Naive thymus-derived CD4-positive, alpha-beta T cell (primary cell): ENCODE results near the gene GPR161. TPM values are rescaled to one million over a fixed set of nuclear protein-coding genes. Genes with fewer than 3 reads are reported as not detected.
"Not testable (repeated sequence)": the region's sequence is repeated elsewhere in the genome, so short reads cannot be mapped to it uniquely, and the experiment has no call there.

Experiments
- ATAC-seq: fragments of 150-1000 bp; cut with Tn5 transposase; 2 replicates; pipeline ENCODE4 v1.10.0; 2021; ENCODE audit warnings: mild to moderate bottlenecking, moderate library complexity
- CTCF ChIA-PET: fragments of 350-600 bp; sonication (Branson Sonifier 250); formaldehyde crosslinking; loops from one replicate; lab custom pipeline; 2021; ENCODE audit warnings: antibody characterized with exemption; lab: Charles Lee
- POLR2A ChIA-PET: fragments of 350-600 bp; sonication (Branson Sonifier 250); formaldehyde crosslinking; loops from one replicate; lab custom pipeline; 2021; ENCODE audit warnings: antibody characterized with exemption, inconsistent platforms; lab: Charles Lee
- DNase-seq, 9 donors: peaks; one replicate each; pipeline versions ENCODE4 v3.0.0 to v3.0.0-alpha.2; 2020 to 2022; ENCODE audit warnings: mixed read lengths in 1 of 9
- H3K27ac ChIP-seq: one replicate; pipeline ENCODE4 v1.7.0; 2013; ENCODE audit warnings: mild to moderate bottlenecking, low read depth, low read length, moderate library complexity
- H3K27me3 ChIP-seq, 2 donors: one replicate each; pipeline ENCODE4 v1.7.0; 2013; ENCODE audit warnings: low read length in 2 of 2, mild to moderate bottlenecking in 2 of 2, moderate library complexity in 2 of 2; ENCODE audit not compliant: control insufficient read depth in 2 of 2, insufficient read depth in 2 of 2
- H3K36me3 ChIP-seq, 3 experiments: 1 replicate in 2 of 3; 2 replicates in 1 of 3; pipeline ENCODE4 v1.7.0; 2013; ENCODE audit warnings: low read length in 3 of 3, mild to moderate bottlenecking in 3 of 3, moderate library complexity in 1 of 3; ENCODE audit not compliant: insufficient read depth in 3 of 3, control insufficient read depth in 2 of 3
- H3K4me1 ChIP-seq, 2 donors: one replicate each; pipeline ENCODE4 v1.7.0; 2013; ENCODE audit warnings: low read length in 2 of 2, mild to moderate bottlenecking in 2 of 2, moderate library complexity in 1 of 2; ENCODE audit not compliant: control insufficient read depth in 2 of 2, insufficient read depth in 2 of 2
- H3K4me3 ChIP-seq: 2 replicates; pipeline ENCODE4 v1.7.0; 2013; ENCODE audit warnings: mild to moderate bottlenecking, low read length
- H3K9me3 ChIP-seq, 3 experiments: 1 replicate in 2 of 3; 2 replicates in 1 of 3; pipeline ENCODE4 v1.7.0; 2013; ENCODE audit warnings: low read length in 3 of 3; ENCODE audit not compliant: control insufficient read depth in 2 of 3
- H3K27ac Mint-ChIP-seq, 9 donors: one replicate each; pipeline ENCODE4 v1.8.0; 2020 to 2022; ENCODE audit warnings: mixed read lengths in 9 of 9, mild to moderate bottlenecking in 8 of 9, moderate library complexity in 5 of 9, inconsistent platforms in 2 of 9
- H3K27me3 Mint-ChIP-seq, 5 donors: one replicate each; pipeline ENCODE4 v1.8.0; 2021 to 2022; ENCODE audit warnings: mixed read lengths in 5 of 5, mild to moderate bottlenecking in 1 of 5
- H3K36me3 Mint-ChIP-seq, 5 donors: one replicate each; pipeline ENCODE4 v1.8.0; 2020 to 2022; ENCODE audit warnings: mixed read lengths in 5 of 5, mild to moderate bottlenecking in 3 of 5, inconsistent platforms in 1 of 5
- H3K4me1 Mint-ChIP-seq, 7 donors: one replicate each; pipeline ENCODE4 v1.8.0; 2020 to 2022; ENCODE audit warnings: mixed read lengths in 7 of 7, mild to moderate bottlenecking in 3 of 7, inconsistent platforms in 1 of 7
- H3K4me3 Mint-ChIP-seq, 10 donors: one replicate each; pipeline ENCODE4 v1.8.0; 2020 to 2022; ENCODE audit warnings: mild to moderate bottlenecking in 10 of 10, mixed read lengths in 10 of 10, moderate library complexity in 6 of 10, inconsistent platforms in 2 of 10
- H3K9me3 Mint-ChIP-seq, 11 donors: one replicate each; pipeline ENCODE4 v1.8.0; 2020 to 2022; ENCODE audit warnings: mixed read lengths in 11 of 11, mild to moderate bottlenecking in 4 of 11, inconsistent platforms in 1 of 11, moderate library complexity in 1 of 11
- intact Hi-C, 2 donors: fragments of 100-400 bp; cut with micrococcal nuclease; formaldehyde crosslinking; loops; one replicate each; pipeline ENCODE4 v1.15.1; 2023
- polyA plus RNA-seq, 2 donors: library from polyadenylated mRNA; unstranded; fragments of 300-500 nt; fragmentation: Illumina TruSeq; gene quantifications; one replicate each; pipeline ENCODE4 v1.2.3, GENCODE V29; 2021
- total RNA-seq, 6 experiments: library from RNA in 5 of 6; stranded (reverse) in 5 of 6; gene quantifications; 1 replicate in 5 of 6; 2 replicates in 1 of 6; pipeline ENCODE4 v1.2.3 and lab custom pipeline; 2021 to 2026

Gene GPR161
- under 1 TPM in 4 of 5 experiments, not detected in 1; 0.05 to 0.60 (median 0.17) TPM for total RNA-seq
- polyA plus RNA-seq = not detected
- not detected for total RNA-seq (lab: John Stamatoyannopoulos, UW)

GRCh38 chr1:168136709-168137514 lies at the start of gene GPR161:
TSS of gene GPR161 (minus strand) at chr1:168136930. CDS start at chr1:168104850, 32,080 bp downstream.
- intact Hi-C loops = loop anchor here in 1 of 2 donors (2.0 kb wide), 1 partner anchor 42 kb away; the partner anchor contains the start of gene TIPRL
- ChIA-PET CTCF (no interaction called here), POLR2A (no interaction called here)
- peak within 1 kb of the TSS; percentile 63 for H3K4me3 ChIP-seq
- no peak within 1 kb of the TSS for H3K27ac ChIP-seq
- H3K4me1 ChIP-seq = peaks cover 4 to 8% of the 10 kb centered on the region in 2 donors
- H3K27ac Mint-ChIP-seq = peak within 1 kb of the TSS in 8 of 9 donors; percentile 38 to 79 (median 71)
- peaks cover 12 to 23% (median 18%) of the 10 kb centered on the region in 7 donors for H3K4me1 Mint-ChIP-seq
- DNase-seq = peak in 7 of 9 donors; percentile 4 to 48 (median 20)
- peak; percentile 56 for ATAC-seq
- H3K9me3 Mint-ChIP-seq = peaks cover 0 to 2% (median 0%) of the 10 kb centered on the region in 11 donors
- H3K9me3 ChIP-seq = no peaks in the 10 kb centered on the region
- no peaks in the 10 kb centered on the region for H3K36me3 Mint-ChIP-seq
- no peaks in the 10 kb centered on the region for H3K36me3 ChIP-seq
- H3K27me3 ChIP-seq = peaks cover 0 to 4% of the 10 kb centered on the region in 2 donors
- peaks cover 37 to 70% (median 40%) of the 10 kb centered on the region in 5 donors for H3K27me3 Mint-ChIP-seq
- H3K4me3 Mint-ChIP-seq = peak within 1 kb of the TSS; percentile 86 to 98 (median 91)

DNA sequence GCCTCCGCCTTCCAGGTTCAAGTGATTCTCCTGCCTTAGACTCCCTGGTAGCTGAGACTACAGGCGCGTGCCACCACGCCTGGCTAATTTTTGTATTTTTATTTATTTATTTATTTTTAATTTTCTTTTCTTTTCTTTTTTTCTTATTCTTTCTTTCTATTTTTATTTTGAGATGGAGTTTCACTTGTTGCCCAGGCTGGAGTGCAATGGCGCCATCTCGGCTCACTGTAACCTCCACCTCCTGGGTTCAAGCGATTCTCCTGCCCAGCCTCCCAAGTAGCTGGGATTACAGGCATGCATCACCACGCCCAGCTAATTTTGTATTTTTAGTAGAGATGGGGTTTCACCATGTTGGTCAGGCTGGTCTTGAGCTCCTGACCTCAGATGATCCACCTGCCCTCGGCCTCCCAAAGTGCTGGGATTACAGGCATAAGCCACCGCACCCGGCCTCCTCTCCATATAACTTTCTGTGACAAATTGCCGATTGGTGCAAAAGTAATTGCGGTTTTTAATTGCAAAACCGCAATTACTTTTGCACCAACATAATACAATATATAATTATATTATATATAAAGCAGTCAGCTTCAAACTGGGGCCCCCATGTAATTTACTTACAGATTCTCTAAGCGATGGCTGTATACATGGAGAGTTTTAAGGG lies 44.5 kb upstream of the GPR161 start:
- CTCF ChIA-PET = interaction anchor here (0.7 kb wide), 1 partner anchor 58 kb away, joined by 4 read pairs; no protein-coding TSS in a partner anchor

GRCh38 chr1:168180148-168180524 lies 43.4 kb upstream of the GPR161 start:
- Mint-ChIP-seq H3K27ac (no peak overlapping the region), H3K4me3 (no peak overlapping the region), H3K27me3 (no peaks in the 10 kb centered on the region), H3K9me3 (no peaks in the 10 kb centered on the region), H3K36me3 (peaks cover 0 to 12% (median 0%) of the 10 kb centered on the region in 5 donors), H3K4me1 (peaks cover 6 to 24% (median 14%) of the 10 kb centered on the region in 7 donors)
- no peaks in the 10 kb centered on the region for H3K27me3 ChIP-seq
- ChIA-PET POLR2A (interaction anchor here (1.0 kb wide), 1 partner anchor 46 kb away, joined by 6 read pairs; the partner anchor contains the start of gene SFT2D2), CTCF (interaction anchor here (0.6 kb wide), 1 partner anchor 9 kb away, joined by 4 read pairs; no protein-coding TSS in a partner anchor)
- H3K4me3 ChIP-seq = peak overlapping the region; percentile 80
- ATAC-seq (no peak), DNase-seq (no peak)
- H3K27ac ChIP-seq = peak overlapping the region; percentile 96
- peaks cover 14 to 16% of the 10 kb centered on the region in 2 donors for H3K4me1 ChIP-seq
- peaks cover 0 to 5% (median 3%) of the 10 kb centered on the region in 3 experiments for H3K36me3 ChIP-seq
- H3K9me3 ChIP-seq = no peaks in the 10 kb centered on the region
- intact Hi-C loops = no loop called here

More for the DNA sequence above, 44.5 kb upstream of the GPR161 start:
- DNase-seq, intact Hi-C loops, H3K36me3 ChIP-seq, H3K27ac Mint-ChIP-seq, H3K9me3 Mint-ChIP-seq, H3K27me3 ChIP-seq, H3K9me3 ChIP-seq, H3K27me3 Mint-ChIP-seq, H3K4me3 ChIP-seq, H3K27ac ChIP-seq, ATAC-seq: not testable (repeated sequence)
- Mint-ChIP-seq H3K36me3 (peaks cover 0 to 15% (median 0%) of the 10 kb centered on the region in 5 donors), H3K4me3 (peak overlapping the region in 3 of 10 donors; percentile 11 to 51 (median 48)), H3K4me1 (peaks cover 6 to 24% (median 14%) of the 10 kb centered on the region in 7 donors)
- POLR2A ChIA-PET = interaction anchor here (0.7 kb wide), 1 partner anchor 1716 kb away, joined by 3 read pairs; no protein-coding TSS in a partner anchor
- H3K4me1 ChIP-seq = peaks cover 14 to 16% of the 10 kb centered on the region in 2 donors

GRCh38 chr1:168179438-168180147 lies 42.9 kb upstream of the GPR161 start:
- H3K9me3 ChIP-seq = no peaks in the 10 kb centered on the region
- peak overlapping the region; percentile 80 for H3K4me3 ChIP-seq
- ChIA-PET POLR2A (interaction anchor here (0.6 to 1.0 kb wide), 2 partner anchors 47 to 61 kb away, joined by 6 read pairs; partner anchors contain the start of gene SFT2D2), CTCF (interaction anchor here (0.6 kb wide), 1 partner anchor 9 kb away, joined by 4 read pairs; no protein-coding TSS in a partner anchor)
- intact Hi-C loops = loop anchor here (1.0 to 10.0 kb wide), 11 partner anchors 43 to 1895 kb away; partner anchors contain the start of genes ATP1B1 (in 1 of the 2), GPR161 (in 1 of the 2), KIFAP3 (in 1 of the 2) and MPZL1 (in 1 of the 2)
- no peak for ATAC-seq
- peaks cover 0 to 3% (median 0%) of the 10 kb centered on the region in 5 donors for H3K27me3 Mint-ChIP-seq
- H3K27me3 ChIP-seq = no peaks in the 10 kb centered on the region
- no peak overlapping the region for H3K27ac Mint-ChIP-seq
- H3K4me1 Mint-ChIP-seq = peaks cover 4 to 24% (median 14%) of the 10 kb centered on the region in 7 donors
- H3K27ac ChIP-seq = peak overlapping the region; percentile 96
- peaks cover 0 to 7% (median 0%) of the 10 kb centered on the region in 5 donors for H3K36me3 Mint-ChIP-seq
- H3K9me3 Mint-ChIP-seq = no peaks in the 10 kb centered on the region
- no peak overlapping the region for H3K4me3 Mint-ChIP-seq
- H3K36me3 ChIP-seq = peaks cover 0 to 5% (median 0%) of the 10 kb centered on the region in 3 experiments
- DNase-seq = peak in 4 of 9 donors; percentile 44 to 58 (median 46)
- H3K4me1 ChIP-seq = peaks cover 14 to 16% of the 10 kb centered on the region in 2 donors

DNA sequence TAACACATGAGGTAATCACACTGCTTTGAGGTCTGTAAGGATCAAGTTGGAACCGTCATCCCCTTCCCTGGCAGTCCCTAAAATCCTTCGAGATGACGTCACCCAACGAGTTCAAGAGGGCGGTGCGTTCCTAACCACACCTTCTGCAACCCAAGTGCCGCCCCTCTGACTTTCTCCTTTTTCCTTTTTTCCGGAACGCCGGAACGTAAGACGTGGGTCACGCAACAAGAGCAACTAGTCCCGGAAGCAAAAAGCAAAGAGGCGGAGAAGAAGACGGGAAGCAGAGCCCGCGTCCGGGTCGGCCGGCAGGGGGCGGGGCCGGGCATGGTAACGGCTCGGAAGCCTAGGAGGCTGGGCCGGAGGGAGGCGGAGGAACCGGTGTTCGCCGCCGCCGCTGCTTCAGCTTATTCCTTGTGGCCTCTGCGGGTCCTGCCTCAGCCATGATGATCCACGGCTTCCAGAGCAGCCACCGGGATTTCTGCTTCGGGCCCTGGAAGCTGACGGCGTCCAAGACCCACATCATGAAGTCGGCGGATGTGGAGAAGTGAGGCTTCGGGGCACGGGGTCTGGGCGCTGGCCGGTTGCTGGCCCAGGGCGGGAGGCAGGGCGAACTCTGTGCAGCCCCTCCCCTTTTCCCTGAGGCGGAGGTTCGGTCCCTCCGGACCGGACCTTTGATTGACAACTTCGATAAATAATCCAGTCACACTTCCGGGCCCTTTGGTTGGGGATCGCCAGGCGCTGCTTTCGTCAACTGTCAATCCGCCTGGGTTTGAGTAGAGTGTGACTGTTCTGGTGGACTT lies 42.1 kb upstream of the GPR161 start, which contains the start of gene TIPRL:
Gene TIPRL, plus strand, starts transcription at position 325 of the 800 bp plus-strand sequence. Its CDS starts 116 bp downstream, at position 441.
- peaks cover 3 to 20% (median 9%) of the 10 kb centered on the region in 7 donors for H3K4me1 Mint-ChIP-seq
- intact Hi-C loops = loop anchor here (1.0 to 10.0 kb wide), 20 partner anchors 42 to 1896 kb away; partner anchors contain the start of genes DCAF6 (in 2 of the 2), ATP1B1 (in 1 of the 2), BLZF1 (in 1 of the 2) and GPR161 (in 1 of the 2)
- H3K36me3 Mint-ChIP-seq = peaks cover 0 to 1% (median under 1%) of the 10 kb centered on the region in 5 donors
- H3K4me3 Mint-ChIP-seq = no peak within 1 kb of the TSS
- ChIA-PET CTCF (no interaction called here), POLR2A (interaction anchor here (0.6 to 1.7 kb wide), 2 partner anchors 47 to 62 kb away, joined by 6 to 7 read pairs; partner anchors contain the start of gene SFT2D2)
- Histone ChIP-seq H3K4me1 (peaks cover 14 to 16% of the 10 kb centered on the region in 2 donors), H3K27me3 (no peaks in the 10 kb centered on the region), H3K27ac (peak within 1 kb of the TSS; percentile 96), H3K4me3 (peak within 1 kb of the TSS; percentile 80), H3K36me3 (peaks cover 0 to 5% (median 0%) of the 10 kb centered on the region in 3 experiments), H3K9me3 (no peaks in the 10 kb centered on the region)
- H3K27ac Mint-ChIP-seq = no peak within 1 kb of the TSS
- H3K27me3 Mint-ChIP-seq = peaks cover 2 to 9% (median 2%) of the 10 kb centered on the region in 5 donors
- DNase-seq = peak; percentile 88 to 94 (median 93)
- peak; percentile 95 for ATAC-seq
- H3K9me3 Mint-ChIP-seq = no peaks in the 10 kb centered on the region
